ENCODE data around the gene WDR44. TPM values are rescaled to one million over a fixed set of nuclear protein-coding genes. Genes with fewer than 3 reads are reported as not detected.

WDR44 gene
- total RNA-seq, 6 experiments from 2014 or later: 20.4 to 25.8 (median 22.6) TPM

GRCh38 chrX:118423558-118423957, 77.7 kb downstream of the WDR44 start:
- Mint-ChIP-seq H3K9me3 (no peaks in the 10 kb centered on the region), H3K4me1 (ENCODE audit: low read depth) (no peaks in the 10 kb centered on the region), H3K4me3 (no peak overlapping the region), H3K36me3 (ENCODE audit: low read depth) (peaks cover 17% of the 10 kb centered on the region; the same call in 1 of the 2 replicates), H3K27ac (no peak overlapping the region), H3K27me3 (ENCODE audit: insufficient read depth) (no peaks in the 10 kb centered on the region)
- no peak for DNase-seq
- TF ChIP-seq CTCF (IDR thresholded peaks at IDR 0.05): no peak

GRCh38 chrX:118432799-118433198, 86.9 kb downstream of the WDR44 start:
- no peaks in the 10 kb centered on the region; the same call in 1 of the 2 replicates for H3K27me3 Mint-ChIP-seq (ENCODE audit: insufficient read depth)
- no peak overlapping the region for H3K27ac Mint-ChIP-seq
- no peak for DNase-seq
- H3K36me3 Mint-ChIP-seq (ENCODE audit: low read depth): peaks cover 26% of the 10 kb centered on the region
- no peaks in the 10 kb centered on the region for H3K4me1 Mint-ChIP-seq (ENCODE audit: low read depth)
- H3K4me3 Mint-ChIP-seq: no peak overlapping the region
- H3K9me3 Mint-ChIP-seq: no peaks in the 10 kb centered on the region
- no peak for TF ChIP-seq CTCF (IDR thresholded peaks at IDR 0.05)

DNA sequence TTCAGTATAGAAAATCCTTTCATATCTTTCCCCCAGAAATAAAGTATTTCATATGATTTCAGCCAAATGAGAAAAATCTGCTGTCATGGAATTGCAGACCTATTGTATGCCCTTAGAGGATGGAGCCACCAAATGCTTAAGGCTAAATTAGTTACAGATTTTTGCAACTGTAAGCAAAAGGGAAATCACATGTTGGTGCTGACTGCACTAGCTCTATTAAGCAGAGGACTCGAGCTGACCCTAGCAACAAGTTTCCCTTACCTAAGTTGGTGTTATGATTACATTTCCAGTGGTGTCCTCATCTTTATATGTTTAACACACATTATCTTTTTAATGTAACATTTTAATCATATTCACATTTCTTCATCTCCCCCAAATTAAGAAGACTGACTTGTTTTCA, 91.4 kb downstream of the WDR44 start:
- Mint-ChIP-seq H3K4me3 (no peak overlapping the region), H3K9me3 (no peaks in the 10 kb centered on the region), H3K27ac (no peak overlapping the region), H3K27me3 (ENCODE audit: insufficient read depth) (no peaks in the 10 kb centered on the region; the same call in 1 of the 2 replicates), H3K36me3 (ENCODE audit: low read depth) (peaks cover 19% of the 10 kb centered on the region), H3K4me1 (ENCODE audit: low read depth) (no peaks in the 10 kb centered on the region)
- TF ChIP-seq CTCF (IDR thresholded peaks at IDR 0.05): no peak
- DNase-seq: no peak

DNA sequence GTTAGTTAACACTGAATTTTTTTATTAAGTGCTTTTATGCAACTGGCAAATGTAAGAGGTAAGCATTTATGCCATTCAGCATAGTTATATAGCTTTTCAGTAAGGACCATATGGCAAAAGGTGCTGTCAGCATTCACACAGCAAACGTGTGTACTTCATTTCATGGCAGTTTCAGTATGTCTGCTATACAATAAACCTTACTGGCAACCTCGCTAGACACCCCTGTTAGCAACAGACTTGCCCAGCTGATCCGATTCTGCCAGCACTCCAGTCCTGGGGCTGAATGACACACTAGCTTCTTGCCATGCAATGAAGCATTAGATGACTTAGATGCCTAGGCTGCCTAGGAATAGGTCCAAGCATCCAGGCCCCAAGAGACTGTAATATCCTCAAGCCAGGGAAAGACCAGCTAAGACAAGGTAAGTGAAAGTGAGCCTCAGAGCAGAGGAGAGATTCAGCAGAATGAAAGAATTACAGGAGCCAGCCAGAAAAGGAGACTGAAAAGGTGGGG, 102.4 kb downstream of the WDR44 start:
- no peaks in the 10 kb centered on the region; the same call in 1 of the 2 replicates for H3K4me1 Mint-ChIP-seq (ENCODE audit: low read depth)
- no peaks in the 10 kb centered on the region for H3K9me3 Mint-ChIP-seq
- peaks cover 1% of the 10 kb centered on the region; the same call in 1 of the 2 replicates for H3K27me3 Mint-ChIP-seq (ENCODE audit: insufficient read depth)
- H3K27ac Mint-ChIP-seq: no peak overlapping the region
- peaks cover 2% of the 10 kb centered on the region; the same call in 1 of the 2 replicates for H3K36me3 Mint-ChIP-seq (ENCODE audit: low read depth)
- TF ChIP-seq CTCF (IDR thresholded peaks at IDR 0.05): no peak
- DNase-seq: no peak
- no peak overlapping the region for H3K4me3 Mint-ChIP-seq

DNA sequence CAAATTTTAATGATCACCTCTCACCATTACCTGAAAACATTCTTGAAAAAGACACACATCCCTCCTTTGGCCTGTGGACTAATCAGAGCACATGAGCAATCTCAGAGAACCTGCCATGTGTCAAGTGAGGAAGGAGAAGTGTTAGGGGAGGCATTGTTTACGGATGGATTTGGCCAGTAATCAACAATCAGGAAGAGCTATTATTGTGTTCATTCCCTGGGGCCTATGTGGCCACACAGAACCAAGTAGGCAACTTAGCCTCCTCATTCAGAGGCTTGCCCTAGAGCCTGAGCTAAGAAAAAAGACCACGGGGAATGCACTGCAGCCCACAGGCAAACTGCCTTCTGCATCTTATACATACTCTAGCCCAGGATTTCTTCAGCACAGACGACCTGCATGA, 109.1 kb downstream of the WDR44 start:
- H3K4me1 Mint-ChIP-seq (ENCODE audit: low read depth): no peaks in the 10 kb centered on the region
- no peak for DNase-seq
- H3K27ac Mint-ChIP-seq: no peak overlapping the region
- H3K27me3 Mint-ChIP-seq (ENCODE audit: insufficient read depth): peaks cover 1% of the 10 kb centered on the region; the same call in 1 of the 2 replicates
- no peak overlapping the region for H3K4me3 Mint-ChIP-seq
- H3K9me3 Mint-ChIP-seq: no peaks in the 10 kb centered on the region
- TF ChIP-seq CTCF (IDR thresholded peaks at IDR 0.05): no peak
- no peaks in the 10 kb centered on the region; the same call in 1 of the 2 replicates for H3K36me3 Mint-ChIP-seq (ENCODE audit: low read depth)

All from HFFc6 (cell line).